GM23338 (cell line): ENCODE measurements around the gene GRID1. TPM values are rescaled to one million over a fixed set of nuclear protein-coding genes. Genes with fewer than 3 reads are reported as not detected.

ENCODE experiments used
- ATAC-seq: fragments of 200-7000 bp; cut with Tn5 transposase; 3 replicates; pipeline ENCODE4 v1.9.1; 2020
- DNase-seq: peaks from one replicate; pipeline ENCODE4 v3.0.0-alpha.2; 2015; ENCODE audit warnings: low spot score
- H2AFZ ChIP-seq: fragments of 200-600 bp; sonication (generic); 2 replicates; pipeline ENCODE4 v1.8.0; 2016; ENCODE audit warnings: antibody characterized with exemption, mild to moderate bottlenecking, moderate library complexity
- H3F3A ChIP-seq: fragments of 200-600 bp; sonication (generic); replicated peaks from 2 replicates; pipeline ENCODE4 v1.8.0; 2017; ENCODE audit warnings: antibody characterized with exemption, mixed run types, low read depth
- H3K27ac ChIP-seq: fragments of 200-600 bp; sonication (generic); 2 replicates; pipeline ENCODE4 v1.6.1; 2016; ENCODE audit warnings: low read depth
- H3K27me3 ChIP-seq: fragments of 200-600 bp; sonication (generic); 2 replicates; pipeline ENCODE4 v1.8.0; 2016; ENCODE audit warnings: mild to moderate bottlenecking, mixed run types, moderate library complexity; ENCODE audit not compliant: insufficient read depth
- H3K36me3 ChIP-seq: fragments of 200-600 bp; sonication (generic); 2 replicates; pipeline ENCODE4 v1.8.0; 2016; ENCODE audit warnings: mild to moderate bottlenecking; ENCODE audit not compliant: insufficient read depth
- H3K4me1 ChIP-seq: fragments of 200-600 bp; sonication (generic); 2 replicates; pipeline ENCODE4 v1.8.0; 2016; ENCODE audit warnings: mild to moderate bottlenecking, moderate library complexity; ENCODE audit not compliant: insufficient read depth
- H3K4me2 ChIP-seq: fragments of 200-600 bp; sonication (generic); 2 replicates; pipeline ENCODE4 v1.7.1; 2017; ENCODE audit warnings: mixed run types
- H3K4me3 ChIP-seq: fragments of 200-600 bp; sonication (generic); 2 replicates; pipeline ENCODE4 v1.6.1; 2016; ENCODE audit warnings: mixed run types
- H3K79me2 ChIP-seq: fragments of 200-600 bp; sonication (generic); replicated peaks from 2 replicates; pipeline ENCODE4 v1.8.0; 2017; ENCODE audit warnings: mild to moderate bottlenecking; ENCODE audit not compliant: insufficient read depth
- H3K9me2 ChIP-seq: fragments of 200-600 bp; sonication (generic); 2 replicates; pipeline ENCODE4 v1.8.0; 2017; ENCODE audit not compliant: insufficient read depth
- H4K20me1 ChIP-seq: fragments of 200-600 bp; sonication (generic); replicated peaks from 2 replicates; pipeline ENCODE4 v1.8.0; 2017; ENCODE audit warnings: mild to moderate bottlenecking; ENCODE audit not compliant: insufficient read depth
- H3K27ac Mint-ChIP-seq: 2 replicates; pipeline ENCODE4 v1.8.0; 2020; ENCODE audit warnings: inconsistent platforms, mild to moderate bottlenecking, moderate library complexity, mixed read lengths
- H3K27me3 Mint-ChIP-seq: 3 replicates; pipeline ENCODE4 v1.8.0; 2022; ENCODE audit warnings: low read depth, mild to moderate bottlenecking, moderate library complexity, mixed read lengths, inconsistent platforms; ENCODE audit not compliant: insufficient read depth, poor library complexity
- H3K36me3 Mint-ChIP-seq: 3 replicates; pipeline ENCODE4 v1.8.0; 2021; ENCODE audit warnings: low read depth, mild to moderate bottlenecking, inconsistent platforms, moderate library complexity, mixed read lengths
- H3K4me1 Mint-ChIP-seq: 3 replicates; pipeline ENCODE4 v1.8.0; 2020; ENCODE audit warnings: mild to moderate bottlenecking, inconsistent platforms, mixed read lengths
- H3K4me3 Mint-ChIP-seq: 3 replicates; pipeline ENCODE4 v1.8.0; 2021; ENCODE audit warnings: moderate library complexity, mild to moderate bottlenecking, inconsistent platforms, mixed read lengths
- H3K9me3 Mint-ChIP-seq: 3 replicates; pipeline ENCODE4 v1.8.0; 2020; ENCODE audit warnings: moderate library complexity, mild to moderate bottlenecking, inconsistent platforms, mixed read lengths
- CREB1 ChIP-seq: fragments of 250-450 bp; sonication (Bioruptor Pico); IDR thresholded peaks from 2 replicates; pipeline ENCODE4 v1.5.0; 2020; ENCODE audit warnings: low read depth, mild to moderate bottlenecking, moderate library complexity
- EZH2phosphoT487 ChIP-seq: fragments of 200-600 bp; sonication (generic); IDR thresholded peaks from one replicate; pipeline ENCODE4 v1.8.1; 2018; ENCODE audit warnings: antibody characterized with exemption; ENCODE audit not compliant: unreplicated experiment
- JUNB ChIP-seq: IDR thresholded peaks from one replicate; pipeline ENCODE4 v1.6.1; 2016; ENCODE audit warnings: antibody characterized with exemption; ENCODE audit not compliant: unreplicated experiment
- NANOG ChIP-seq: IDR thresholded peaks from 2 replicates; pipeline ENCODE4 v1.6.1; 2016; ENCODE audit warnings: antibody characterized with exemption, borderline replicate concordance
- POLR2AphosphoS5 ChIP-seq: IDR thresholded peaks from 2 replicates; pipeline ENCODE4 v1.6.1; 2016; ENCODE audit warnings: antibody characterized with exemption, low read depth
- STAT1 ChIP-seq: IDR thresholded peaks from one replicate; pipeline ENCODE4 v1.6.1; 2016; ENCODE audit warnings: antibody characterized with exemption; ENCODE audit not compliant: unreplicated experiment
- ZNF114 ChIP-seq: fragments of 250-450 bp; sonication (Bioruptor Pico); IDR thresholded peaks from 2 replicates; pipeline ENCODE4 v1.5.0; 2020; ENCODE audit warnings: mild to moderate bottlenecking, moderate library complexity
- ZNF331 ChIP-seq: fragments of 250-450 bp; sonication (Bioruptor Pico); IDR thresholded peaks from 2 replicates; pipeline ENCODE4 v1.5.0; 2020; ENCODE audit warnings: low read depth, mild to moderate bottlenecking, moderate library complexity
- polyA plus RNA-seq: library from polyadenylated mRNA; unstranded; fragments of >200 nt; fragmentation: Nextera tagmentation; extraction: Ambion mirVana; gene quantifications from 2 replicates; pipeline ENCODE4 v1.2.1, GENCODE V29; 2016
- total RNA-seq: library from RNA; depleted of rRNA; stranded (reverse); fragments of >200 nt; shearing (Covaris generic); gene quantifications from 2 replicates; pipeline ENCODE4 v1.2.3, GENCODE V29; 2014
- TF ChIP-seq, protein P1 (sequence below), 2 experiments: fragments of 200-600 bp in 1 of 2; sonication (generic) in 1 of 2; conservative IDR thresholded peaks; 2 replicates each; pipeline versions ENCODE4 v1.5.1 to v1.6.1; 2016 to 2017; ENCODE audit warnings: antibody characterized with exemption in 2 of 2, low read depth in 2 of 2, mild to moderate bottlenecking in 2 of 2, moderate library complexity in 1 of 2
- TF ChIP-seq, protein P2 (sequence below): IDR thresholded peaks from one replicate; pipeline ENCODE4 v1.6.1; 2018; ENCODE audit warnings: antibody characterized with exemption; ENCODE audit not compliant: unreplicated experiment
- TF ChIP-seq, protein P3 (sequence below): IDR thresholded peaks from 2 replicates; pipeline ENCODE4 v1.6.1; 2016; ENCODE audit warnings: antibody characterized with exemption

The GRID1 gene
- total and polyA plus RNA-seq, 2 experiments from 2014 or later: 0.14 to 0.15 TPM

DNA sequence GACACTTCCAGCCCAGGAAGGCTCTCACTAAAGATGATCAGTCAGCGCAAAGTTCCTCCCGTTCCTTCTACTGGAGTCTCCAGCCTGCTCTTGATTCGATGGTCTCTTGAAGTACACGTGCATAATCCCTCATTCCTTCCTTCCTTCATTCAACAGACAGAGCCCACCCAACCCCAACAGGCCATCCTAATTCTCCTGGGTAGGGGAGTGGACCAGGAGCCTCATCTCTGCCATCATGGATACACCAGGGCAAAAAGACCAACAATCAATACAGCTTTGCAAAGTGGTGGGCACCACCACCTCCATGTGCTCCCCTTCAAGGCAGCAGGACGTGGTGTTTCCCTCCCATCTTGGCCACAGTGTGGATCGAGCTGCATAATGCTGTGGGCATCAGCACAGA, 446.3 kb downstream of the GRID1 start:
- DNase-seq (no peak), ATAC-seq (no peak)
- no peaks in the 10 kb centered on the region for H3K27me3 ChIP-seq
- peaks cover 5% of the 10 kb centered on the region for H3K27me3 Mint-ChIP-seq
- H3K36me3 ChIP-seq: no peaks in the 10 kb centered on the region
- no peaks in the 10 kb centered on the region for H4K20me1 ChIP-seq
- no peak overlapping the region for H3K4me2 ChIP-seq
- no peak overlapping the region for H2AFZ ChIP-seq
- no peak overlapping the region for H3K4me3 Mint-ChIP-seq
- no peaks in the 10 kb centered on the region for H3K9me2 ChIP-seq
- H3K4me1 ChIP-seq: no peaks in the 10 kb centered on the region; the same call in 1 of the 2 replicates
- no peak overlapping the region for H3K4me3 ChIP-seq
- H3K79me2 ChIP-seq: no peaks in the 10 kb centered on the region
- TF ChIP-seq EZH2phosphoT487 (no peak), CREB1 (CRISPR knock-in tag) (no peak)
- no peak overlapping the region for H3K27ac Mint-ChIP-seq
- peaks cover 76% of the 10 kb centered on the region for H3K9me3 Mint-ChIP-seq
- peaks cover 10% of the 10 kb centered on the region for H3K4me1 Mint-ChIP-seq
- H3F3A ChIP-seq: no peaks in the 10 kb centered on the region
- no peak overlapping the region for H3K27ac ChIP-seq
- H3K36me3 Mint-ChIP-seq: peaks cover 5% of the 10 kb centered on the region; the same call in 2 of the 3 replicates

DNA sequence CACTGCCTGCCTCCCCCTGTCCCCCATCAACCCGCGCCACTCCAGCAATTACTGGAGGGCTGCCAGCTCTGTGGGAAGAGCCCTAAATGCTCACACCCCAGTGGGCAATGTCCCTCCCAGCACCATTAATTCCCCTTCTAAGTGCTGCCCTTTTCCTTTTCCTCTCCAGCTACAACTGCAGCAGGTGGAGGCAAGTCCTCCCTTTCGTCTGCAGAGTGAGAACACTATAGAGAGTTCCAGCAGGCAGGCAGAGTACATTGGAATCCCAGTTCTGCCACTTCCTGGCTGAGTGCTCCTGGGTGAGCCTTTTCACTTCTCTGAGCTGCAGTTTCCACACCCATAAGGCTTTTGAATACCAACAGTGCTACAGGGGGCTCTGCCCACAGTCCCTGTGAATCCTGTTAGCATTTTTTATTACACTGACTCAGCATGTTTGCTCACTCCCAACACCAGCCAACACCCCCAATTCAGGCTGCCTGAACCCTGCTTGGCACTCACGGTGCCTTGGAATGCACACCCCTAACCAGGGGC, 447.0 kb downstream of the GRID1 start:
- Histone ChIP-seq H3K27ac (no peak overlapping the region), H3K36me3 (no peaks in the 10 kb centered on the region), H3K4me1 (no peaks in the 10 kb centered on the region; the same call in 1 of the 2 replicates), H3K4me3 (no peak overlapping the region), H3K9me2 (no peaks in the 10 kb centered on the region), H3K79me2 (no peaks in the 10 kb centered on the region), H3F3A (no peaks in the 10 kb centered on the region), H3K27me3 (no peaks in the 10 kb centered on the region), H2AFZ (no peak overlapping the region), H4K20me1 (no peaks in the 10 kb centered on the region), H3K4me2 (no peak overlapping the region)
- Mint-ChIP-seq H3K4me1 (peaks cover 10% of the 10 kb centered on the region), H3K36me3 (peaks cover 5% of the 10 kb centered on the region; the same call in 2 of the 3 replicates), H3K27ac (no peak overlapping the region), H3K4me3 (no peak overlapping the region), H3K27me3 (peaks cover 5% of the 10 kb centered on the region), H3K9me3 (peaks cover 69% of the 10 kb centered on the region)
- DNase-seq (no peak), ATAC-seq (peak; percentile 53; the same call in 2 of the 3 replicates)
- TF ChIP-seq, protein P1, sequence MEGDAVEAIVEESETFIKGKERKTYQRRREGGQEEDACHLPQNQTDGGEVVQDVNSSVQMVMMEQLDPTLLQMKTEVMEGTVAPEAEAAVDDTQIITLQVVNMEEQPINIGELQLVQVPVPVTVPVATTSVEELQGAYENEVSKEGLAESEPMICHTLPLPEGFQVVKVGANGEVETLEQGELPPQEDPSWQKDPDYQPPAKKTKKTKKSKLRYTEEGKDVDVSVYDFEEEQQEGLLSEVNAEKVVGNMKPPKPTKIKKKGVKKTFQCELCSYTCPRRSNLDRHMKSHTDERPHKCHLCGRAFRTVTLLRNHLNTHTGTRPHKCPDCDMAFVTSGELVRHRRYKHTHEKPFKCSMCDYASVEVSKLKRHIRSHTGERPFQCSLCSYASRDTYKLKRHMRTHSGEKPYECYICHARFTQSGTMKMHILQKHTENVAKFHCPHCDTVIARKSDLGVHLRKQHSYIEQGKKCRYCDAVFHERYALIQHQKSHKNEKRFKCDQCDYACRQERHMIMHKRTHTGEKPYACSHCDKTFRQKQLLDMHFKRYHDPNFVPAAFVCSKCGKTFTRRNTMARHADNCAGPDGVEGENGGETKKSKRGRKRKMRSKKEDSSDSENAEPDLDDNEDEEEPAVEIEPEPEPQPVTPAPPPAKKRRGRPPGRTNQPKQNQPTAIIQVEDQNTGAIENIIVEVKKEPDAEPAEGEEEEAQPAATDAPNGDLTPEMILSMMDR (conservative IDR thresholded peaks at IDR 0.05; ENCODE audit: low read depth in 2 of 2): no peak
- TF ChIP-seq STAT1 (no peak), POLR2AphosphoS5 (no peak), ZNF114 (no peak), ZNF331 (CRISPR knock-in tag) (no peak), JUNB (no peak), CREB1 (CRISPR knock-in tag) (no peak), EZH2phosphoT487 (no peak), NANOG (no peak)
- TF ChIP-seq, protein P2, sequence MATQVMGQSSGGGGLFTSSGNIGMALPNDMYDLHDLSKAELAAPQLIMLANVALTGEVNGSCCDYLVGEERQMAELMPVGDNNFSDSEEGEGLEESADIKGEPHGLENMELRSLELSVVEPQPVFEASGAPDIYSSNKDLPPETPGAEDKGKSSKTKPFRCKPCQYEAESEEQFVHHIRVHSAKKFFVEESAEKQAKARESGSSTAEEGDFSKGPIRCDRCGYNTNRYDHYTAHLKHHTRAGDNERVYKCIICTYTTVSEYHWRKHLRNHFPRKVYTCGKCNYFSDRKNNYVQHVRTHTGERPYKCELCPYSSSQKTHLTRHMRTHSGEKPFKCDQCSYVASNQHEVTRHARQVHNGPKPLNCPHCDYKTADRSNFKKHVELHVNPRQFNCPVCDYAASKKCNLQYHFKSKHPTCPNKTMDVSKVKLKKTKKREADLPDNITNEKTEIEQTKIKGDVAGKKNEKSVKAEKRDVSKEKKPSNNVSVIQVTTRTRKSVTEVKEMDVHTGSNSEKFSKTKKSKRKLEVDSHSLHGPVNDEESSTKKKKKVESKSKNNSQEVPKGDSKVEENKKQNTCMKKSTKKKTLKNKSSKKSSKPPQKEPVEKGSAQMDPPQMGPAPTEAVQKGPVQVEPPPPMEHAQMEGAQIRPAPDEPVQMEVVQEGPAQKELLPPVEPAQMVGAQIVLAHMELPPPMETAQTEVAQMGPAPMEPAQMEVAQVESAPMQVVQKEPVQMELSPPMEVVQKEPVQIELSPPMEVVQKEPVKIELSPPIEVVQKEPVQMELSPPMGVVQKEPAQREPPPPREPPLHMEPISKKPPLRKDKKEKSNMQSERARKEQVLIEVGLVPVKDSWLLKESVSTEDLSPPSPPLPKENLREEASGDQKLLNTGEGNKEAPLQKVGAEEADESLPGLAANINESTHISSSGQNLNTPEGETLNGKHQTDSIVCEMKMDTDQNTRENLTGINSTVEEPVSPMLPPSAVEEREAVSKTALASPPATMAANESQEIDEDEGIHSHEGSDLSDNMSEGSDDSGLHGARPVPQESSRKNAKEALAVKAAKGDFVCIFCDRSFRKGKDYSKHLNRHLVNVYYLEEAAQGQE: no peak
- TF ChIP-seq, protein P3, sequence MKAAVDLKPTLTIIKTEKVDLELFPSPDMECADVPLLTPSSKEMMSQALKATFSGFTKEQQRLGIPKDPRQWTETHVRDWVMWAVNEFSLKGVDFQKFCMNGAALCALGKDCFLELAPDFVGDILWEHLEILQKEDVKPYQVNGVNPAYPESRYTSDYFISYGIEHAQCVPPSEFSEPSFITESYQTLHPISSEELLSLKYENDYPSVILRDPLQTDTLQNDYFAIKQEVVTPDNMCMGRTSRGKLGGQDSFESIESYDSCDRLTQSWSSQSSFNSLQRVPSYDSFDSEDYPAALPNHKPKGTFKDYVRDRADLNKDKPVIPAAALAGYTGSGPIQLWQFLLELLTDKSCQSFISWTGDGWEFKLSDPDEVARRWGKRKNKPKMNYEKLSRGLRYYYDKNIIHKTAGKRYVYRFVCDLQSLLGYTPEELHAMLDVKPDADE: no peak
